ENCODE data around the gene FBLN1.

GRCh38 chr22:45550416-45550815 lies 47.7 kb downstream of the FBLN1 start:
- TF ChIP-seq CTCF (conservative IDR thresholded peaks at IDR 0.05; ENCODE audit: low read length) (no peak), EZH2phosphoT487 (IDR thresholded peaks at IDR 0.05; ENCODE audit: borderline replicate concordance) (no peak)
